ENCODE measurements around the gene TTC6. TPM values are rescaled to one million over a fixed set of nuclear protein-coding genes. Genes with fewer than 3 reads are reported as not detected.

TTC6 gene
- total and polyA plus RNA-seq, 2 of the 4 experiments (the other 2 are of a cell fraction), result under 0.01 to 0.12 TPM

DNA sequence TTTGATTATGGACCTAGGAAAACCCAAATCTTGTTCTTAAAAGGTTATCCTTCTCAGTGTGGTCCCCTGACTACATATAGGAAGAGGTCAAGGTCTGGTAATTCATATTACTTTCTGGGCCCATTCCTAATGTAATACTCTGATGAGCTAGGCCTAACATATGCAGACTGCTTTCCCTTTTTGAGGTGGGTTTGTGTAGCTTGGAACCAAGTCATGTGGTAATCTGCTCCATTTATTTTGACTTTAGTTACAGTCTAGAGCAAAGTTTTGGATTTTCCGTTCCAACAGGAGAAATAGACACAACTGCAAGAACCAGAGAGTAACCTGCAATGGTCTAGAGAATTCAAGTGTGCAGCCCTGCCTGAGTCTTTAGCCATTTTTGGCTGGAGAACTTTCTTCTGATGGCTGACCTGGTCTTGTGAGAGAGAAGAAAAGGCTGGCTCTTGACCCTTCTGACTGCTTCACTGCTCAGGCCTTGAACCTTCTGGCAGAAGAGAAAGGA is 22.5 kb downstream of the TTC6 start:
- H3K9ac ChIP-seq (ENCODE audit: low read depth, low read length), result no peak overlapping the region
- no peak overlapping the region for H2BK15ac ChIP-seq (ENCODE audit: low read depth, low read length)
- peaks cover 17% of the 10 kb centered on the region for H3K9me3 ChIP-seq (ENCODE audit: control insufficient read depth, insufficient read depth, low read length)
- no peaks in the 10 kb centered on the region; the same call in none of the 2 replicates for H3K27me3 ChIP-seq (ENCODE audit: control insufficient read depth, insufficient read depth, low read length)
- no peaks in the 10 kb centered on the region for H3K79me1 ChIP-seq (ENCODE audit: low read depth in 1 of 2, low read length in 2 of 2)
- H3K4me2 ChIP-seq (ENCODE audit: low read depth, low read length), result no peak overlapping the region
- no peak for ATAC-seq (ENCODE audit: low read depth)
- dilution Hi-C loops (cut with HindIII; ENCODE audit: low sequenced_read_pairs, unreplicated experiment), result no loop called here
- H3K14ac ChIP-seq (replicated peaks; ENCODE audit: low read depth, low read length), result no peak overlapping the region
- H3K9me1 ChIP-seq (ENCODE audit: insufficient read depth, low read length), result no peaks in the 10 kb centered on the region
- H2AFZ ChIP-seq (replicated peaks; ENCODE audit: low read length, poor library complexity), result no peak overlapping the region
- no peak overlapping the region for H2AK9ac ChIP-seq (replicated peaks; ENCODE audit: low read depth, low read length, poor library complexity)
- H3K4ac ChIP-seq (ENCODE audit: low read depth, low read length), result no peak overlapping the region
- no peak overlapping the region for H2AK5ac ChIP-seq (ENCODE audit: low read depth, low read length)
- no peak overlapping the region for H4K8ac ChIP-seq (ENCODE audit: low read depth in 2 of 2, low read length in 2 of 2)
- no peaks in the 10 kb centered on the region for H3K4me1 ChIP-seq (ENCODE audit: control insufficient read depth, insufficient read depth, low read length)
- no peak overlapping the region for H3K18ac ChIP-seq (ENCODE audit: low read depth, low read length)
- no peak for DNase-seq
- H3K56ac ChIP-seq (ENCODE audit: extremely low read depth, insufficient read depth, low read length), result no peak overlapping the region
- H2BK20ac ChIP-seq (ENCODE audit: low read depth, low read length), result no peak overlapping the region
- H3K4me3 ChIP-seq (ENCODE audit: insufficient read depth, low read depth, low read length), result no peak overlapping the region
- no peak overlapping the region for H2BK120ac ChIP-seq (ENCODE audit: low read depth, low read length)
- H4K20me1 ChIP-seq (ENCODE audit: insufficient read depth, low read length), result no peaks in the 10 kb centered on the region
- in situ Hi-C loops (cut with MboI; ENCODE audit: low sequenced_read_pairs), result no loop called here
- POLR2A ChIA-PET (ENCODE audit: unreplicated experiment), result interaction anchor here (0.6 kb wide), 1 partner anchor 1899 kb away, joined by 3 read pairs; no protein-coding TSS in a partner anchor
- BruUV-seq (replicated peaks), result no TSS peak
- CTCF ChIA-PET, result no interaction called here
- no peaks in the 10 kb centered on the region for H3K36me3 ChIP-seq (ENCODE audit: control insufficient read depth, insufficient read depth, low read length)
- H3K23ac ChIP-seq (ENCODE audit: low read depth, low read length), result no peak overlapping the region
- intact Hi-C loops (cut with micrococcal nuclease), result no loop called here
- WGBS, 2 experiments (ENCODE audit: extremely low coverage in 2 of 2, insufficient read length in 1 of 2), result 83% methylated on average over 1 of the region's 1 CpG; no CpG with 5 or more reads in 1 of the 2 experiments
- no peak overlapping the region for H3K27ac ChIP-seq (ENCODE audit: insufficient read depth, low read length)
- TF ChIP-seq MAFK (IDR thresholded peaks at IDR 0.05; ENCODE audit: low read depth, low read length) (no peak), BHLHE40 (IDR thresholded peaks at IDR 0.05; ENCODE audit: low read depth, low read length) (no peak), RCOR1 (IDR thresholded peaks at IDR 0.05; ENCODE audit: insufficient replicate concordance, low read length) (no peak), FOS (IDR thresholded peaks at IDR 0.05; ENCODE audit: low read depth, low read length) (no peak)
- no peak overlapping the region for H4K91ac ChIP-seq (ENCODE audit: insufficient read depth, low read depth, low read length)
- H4K5ac ChIP-seq (ENCODE audit: low read depth, low read length), result no peak overlapping the region
- no peak overlapping the region for H2BK5ac ChIP-seq (ENCODE audit: low read depth, low read length, poor library complexity, severe bottlenecking)

Measured in IMR-90 (cell line).